Articular chondrocyte of knee joint (primary cell): Measurements from ENCODE around the gene ZSCAN18. TPM values are rescaled to one million over a fixed set of nuclear protein-coding genes. Genes with fewer than 3 reads are reported as not detected.

Experiments
- total RNA-seq: library from RNA; depleted of rRNA; stranded (reverse); fragments of >200 nt; gene quantifications from 2 replicates; pipeline ENCODE4 v1.2.3, GENCODE V29; 2012

ZSCAN18 gene, protein sequence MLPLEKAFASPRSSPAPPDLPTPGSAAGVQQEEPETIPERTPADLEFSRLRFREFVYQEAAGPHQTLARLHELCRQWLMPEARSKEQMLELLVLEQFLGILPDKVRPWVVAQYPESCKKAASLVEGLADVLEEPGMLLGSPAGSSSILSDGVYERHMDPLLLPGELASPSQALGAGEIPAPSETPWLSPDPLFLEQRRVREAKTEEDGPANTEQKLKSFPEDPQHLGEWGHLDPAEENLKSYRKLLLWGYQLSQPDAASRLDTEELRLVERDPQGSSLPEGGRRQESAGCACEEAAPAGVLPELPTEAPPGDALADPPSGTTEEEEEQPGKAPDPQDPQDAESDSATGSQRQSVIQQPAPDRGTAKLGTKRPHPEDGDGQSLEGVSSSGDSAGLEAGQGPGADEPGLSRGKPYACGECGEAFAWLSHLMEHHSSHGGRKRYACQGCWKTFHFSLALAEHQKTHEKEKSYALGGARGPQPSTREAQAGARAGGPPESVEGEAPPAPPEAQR
- total RNA-seq = 34.4 and 40.2 TPM in 2 replicates

DNA sequence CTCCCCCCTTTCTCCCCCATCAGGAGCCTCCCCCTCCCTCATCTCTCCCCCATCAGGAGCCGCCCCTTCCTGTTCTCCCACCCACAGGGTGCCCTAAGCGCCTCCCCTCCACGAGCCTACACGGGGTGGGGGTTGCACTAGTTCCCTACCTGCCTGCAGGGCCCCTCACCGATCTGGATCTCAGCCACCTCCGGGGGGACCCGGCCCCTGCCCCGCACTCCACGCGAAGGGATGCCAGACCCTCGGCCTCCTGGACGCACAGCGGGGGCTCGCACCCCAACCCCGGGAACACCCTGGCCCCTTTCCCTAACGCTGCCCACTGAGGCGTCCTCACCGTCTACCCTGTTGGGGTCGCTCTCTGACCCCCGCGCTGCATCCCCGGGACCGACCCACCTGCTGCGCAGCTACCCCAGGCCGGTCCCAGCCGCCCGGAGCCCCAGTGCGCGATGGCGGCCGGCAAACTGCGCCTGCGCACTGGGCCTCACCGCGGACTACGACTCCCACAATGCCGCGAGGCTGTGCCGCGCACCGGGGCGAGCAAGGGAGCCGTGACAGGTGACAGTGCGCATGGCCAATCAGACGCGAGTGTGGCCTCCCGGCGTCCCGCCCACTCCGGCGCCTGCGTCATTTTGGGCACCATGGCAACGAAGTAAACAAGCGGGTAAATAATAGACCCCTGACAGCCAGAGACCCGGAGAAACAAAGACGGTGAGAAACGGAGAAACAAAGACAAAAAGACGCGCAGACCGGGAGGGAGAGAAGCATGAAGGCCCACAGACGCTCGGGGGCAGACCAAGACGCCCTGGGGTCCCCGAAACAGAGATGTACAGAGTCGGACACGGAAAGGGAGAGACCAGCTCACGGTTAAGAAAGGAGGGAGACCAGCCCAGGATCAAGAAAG is at the start of gene ZSCAN18:
ZSCAN18 (minus strand) TSS at position 451 of the 901 bp plus-strand sequence. CDS start 7,964 bp downstream, outside the sequence.

DNA sequence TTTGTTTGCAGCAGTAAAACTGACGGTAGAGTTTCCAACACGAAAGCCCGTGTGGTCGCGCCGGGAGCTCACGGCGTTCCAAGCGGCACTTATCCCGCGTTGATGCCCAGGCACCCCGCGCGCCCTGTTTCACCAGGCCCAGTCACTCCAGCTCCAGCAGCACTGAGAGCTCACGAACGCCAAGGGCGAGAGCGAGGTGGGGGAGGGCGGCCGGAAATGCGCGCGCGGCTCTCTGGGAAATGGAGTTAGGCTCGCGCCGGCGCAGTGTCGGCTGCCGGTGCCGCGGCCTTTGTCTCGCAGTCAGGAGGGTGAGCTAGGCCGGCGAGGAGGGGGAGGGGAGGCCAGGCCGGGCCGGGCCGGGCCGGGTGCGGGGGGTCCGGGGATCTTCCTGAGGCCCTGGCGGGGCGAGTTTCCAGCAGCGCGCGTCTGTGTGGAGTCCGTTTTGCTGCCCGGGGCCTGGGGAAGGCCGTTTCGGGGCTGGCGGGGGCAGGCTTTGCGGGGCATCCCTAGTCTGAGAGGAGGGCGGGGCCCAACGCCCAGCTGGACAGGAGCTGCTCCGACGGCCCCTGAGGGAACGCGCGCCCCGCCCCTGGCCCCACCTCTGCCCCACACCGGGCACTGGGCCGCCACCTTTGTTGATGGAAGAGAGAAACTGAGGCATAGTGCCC is 38.9 kb downstream of the ZSCAN18 start, which contains the start of gene ZNF135:
ZNF135 (plus strand) TSS at position 280 of the 668 bp plus-strand sequence. CDS start 721 bp downstream, outside the sequence.

Other genes with a start within 250 kb of the ZSCAN18 start
- gene ZNF587, start 248.4 kb downstream of the ZSCAN18 start, total RNA-seq = 22.1 and 33.4 TPM in 2 replicates
- 8.8 and 9.4 TPM in 2 replicates for gene ZNF814, start 209.2 kb downstream of the ZSCAN18 start, total RNA-seq
- gene ZNF417, start 181.6 kb downstream of the ZSCAN18 start, total RNA-seq = 16.7 and 22.6 TPM in 2 replicates
- 6.8 and 7.3 TPM in 2 replicates for gene ZNF418, start 162.8 kb downstream of the ZSCAN18 start, total RNA-seq
- 5.5 and 7.4 TPM in 2 replicates for gene ZNF256, start 150.5 kb downstream of the ZSCAN18 start, total RNA-seq
- gene C19orf18, start 123.7 kb downstream of the ZSCAN18 start, total RNA-seq = 0.65 TPM in 1 of 2 replicates, not detected in the other
- 19.3 and 22.1 TPM in 2 replicates for gene ZNF606, start 95.4 kb downstream of the ZSCAN18 start, total RNA-seq
- 0.11 TPM in 1 of 2 replicates, not detected in the other for gene ZSCAN1, start 64.2 kb downstream of the ZSCAN18 start, total RNA-seq
- 5.2 and 8.9 TPM in 2 replicates for gene ZNF135, start 38.9 kb downstream of the ZSCAN18 start, total RNA-seq
- 11.4 and 16.0 TPM in 2 replicates for gene ZNF329, start 52.6 kb upstream of the ZSCAN18 start, total RNA-seq
- 9.5 and 14.5 TPM in 2 replicates for gene ZNF274, start 84.8 kb upstream of the ZSCAN18 start, total RNA-seq
- gene ZNF544, start 130.7 kb upstream of the ZSCAN18 start, total RNA-seq = 25.7 and 41.0 TPM in 2 replicates
- gene ZNF8, start 180.7 kb upstream of the ZSCAN18 start, total RNA-seq = 6.0 and 6.5 TPM in 2 replicates
- 25.9 and 36.6 TPM in 2 replicates for gene ERVK3-1, start 207.1 kb upstream of the ZSCAN18 start, total RNA-seq
- 2.5 and 3.2 TPM in 2 replicates for gene ZSCAN22, start 228.8 kb upstream of the ZSCAN18 start, total RNA-seq